ENCODE measurements around the gene GRHPR.

GRHPR gene

DNA sequence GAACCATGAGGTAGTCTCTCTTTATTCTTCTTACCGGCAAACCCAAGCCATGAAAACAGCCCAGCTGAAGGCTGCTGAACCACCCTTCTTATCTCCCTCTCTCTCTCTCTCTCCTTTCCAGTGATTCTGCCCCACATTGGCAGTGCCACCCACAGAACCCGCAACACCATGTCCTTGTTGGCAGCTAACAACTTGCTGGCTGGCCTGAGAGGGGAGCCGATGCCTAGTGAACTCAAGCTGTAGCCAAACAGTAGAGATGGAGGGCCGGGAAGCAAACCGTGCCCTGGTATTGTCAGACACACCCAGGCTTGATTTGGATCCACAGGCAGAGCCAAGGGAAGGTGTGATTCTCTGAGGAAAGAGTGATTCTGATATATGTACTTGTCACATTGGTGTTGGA lies 14.0 kb downstream of the GRHPR start:
- DNase-seq (ENCODE audit: low read depth), result no peak
- TF ChIP-seq CTCF (IDR thresholded peaks at IDR 0.05; ENCODE audit: low read depth, low read length) (no peak), MYC (IDR thresholded peaks at IDR 0.05; ENCODE audit: low read depth, low read length) (no peak), MAX (IDR thresholded peaks at IDR 0.05; ENCODE audit: low read depth, low read length) (no peak), POLR2A (IDR thresholded peaks at IDR 0.05; ENCODE audit: extremely low read depth, insufficient read length) (no peak)
- H3K4me3 ChIP-seq (ENCODE audit: low read depth, low read length), result no peak overlapping the region

DNA sequence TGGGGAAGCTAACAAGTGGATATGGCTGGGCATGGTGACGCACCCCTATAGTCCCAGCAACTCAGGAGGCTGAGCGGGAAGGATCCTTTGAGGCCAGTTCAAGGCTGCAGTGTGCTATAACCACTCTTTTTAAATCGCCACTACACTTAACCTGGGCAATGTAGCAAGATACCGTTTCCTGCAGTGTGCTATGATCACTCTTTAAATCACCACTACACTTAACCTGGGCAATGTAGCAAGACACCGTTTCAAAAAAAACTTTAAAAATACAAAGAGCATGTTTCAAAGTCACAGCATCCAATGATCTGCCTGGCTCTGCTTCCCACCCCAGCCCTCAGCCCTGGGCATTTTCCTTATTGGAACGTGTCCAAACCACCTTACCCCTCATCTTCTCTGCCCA lies 14.5 kb downstream of the GRHPR start:
- no peak for DNase-seq (ENCODE audit: low read depth)
- no peak for TF ChIP-seq CTCF (IDR thresholded peaks at IDR 0.05; ENCODE audit: low read depth, low read length)
- no peak for TF ChIP-seq MYC (IDR thresholded peaks at IDR 0.05; ENCODE audit: low read depth, low read length)
- TF ChIP-seq POLR2A (IDR thresholded peaks at IDR 0.05; ENCODE audit: extremely low read depth, insufficient read length), result no peak
- no peak for TF ChIP-seq MAX (IDR thresholded peaks at IDR 0.05; ENCODE audit: low read depth, low read length)
- H3K4me3 ChIP-seq (ENCODE audit: low read depth, low read length), result no peak overlapping the region

DNA sequence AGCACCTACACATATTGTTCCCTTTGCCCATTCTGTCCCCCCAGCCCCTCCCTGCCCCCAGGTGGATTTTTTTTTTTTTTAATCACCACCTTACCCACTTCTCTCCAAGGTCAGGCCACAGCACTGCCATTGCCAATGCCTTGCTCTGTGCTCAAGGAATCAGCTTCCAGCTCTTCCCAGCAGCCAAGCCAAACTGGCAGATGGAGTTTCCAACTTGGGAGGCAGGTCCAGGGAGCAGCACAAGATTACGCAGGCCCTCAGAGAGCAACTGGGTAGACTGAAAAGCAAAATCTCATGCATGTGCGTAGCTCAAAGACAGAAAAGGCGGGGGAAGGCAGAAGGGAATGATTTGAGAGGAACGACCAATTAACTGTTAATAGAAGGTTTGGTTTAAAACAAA lies 15.1 kb downstream of the GRHPR start:
- no peak for DNase-seq (ENCODE audit: low read depth)
- no peak overlapping the region for H3K4me3 ChIP-seq (ENCODE audit: low read depth, low read length)
- TF ChIP-seq POLR2A (IDR thresholded peaks at IDR 0.05; ENCODE audit: extremely low read depth, insufficient read length), result no peak
- TF ChIP-seq MAX (IDR thresholded peaks at IDR 0.05; ENCODE audit: low read depth, low read length), result no peak
- TF ChIP-seq CTCF (IDR thresholded peaks at IDR 0.05; ENCODE audit: low read depth, low read length), result no peak
- TF ChIP-seq MYC (IDR thresholded peaks at IDR 0.05; ENCODE audit: low read depth, low read length), result no peak

GRCh38 chr9:37438359-37438758 lies 15.9 kb downstream of the GRHPR start:
- no peak for TF ChIP-seq POLR2A (IDR thresholded peaks at IDR 0.05; ENCODE audit: extremely low read depth, insufficient read length)
- TF ChIP-seq MAX (IDR thresholded peaks at IDR 0.05; ENCODE audit: low read depth, low read length), result no peak
- no peak for TF ChIP-seq MYC (IDR thresholded peaks at IDR 0.05; ENCODE audit: low read depth, low read length)
- TF ChIP-seq CTCF (IDR thresholded peaks at IDR 0.05; ENCODE audit: low read depth, low read length), result no peak
- DNase-seq (ENCODE audit: low read depth), result no peak
- H3K4me3 ChIP-seq (ENCODE audit: low read depth, low read length), result no peak overlapping the region

GRCh38 chr9:37441776-37442370 lies 19.4 kb downstream of the GRHPR start:
- no peak overlapping the region for H3K4me3 ChIP-seq (ENCODE audit: low read depth, low read length)
- TF ChIP-seq POLR2A (IDR thresholded peaks at IDR 0.05; ENCODE audit: extremely low read depth, insufficient read length) (no peak), MYC (IDR thresholded peaks at IDR 0.05; ENCODE audit: low read depth, low read length) (no peak), MAX (IDR thresholded peaks at IDR 0.05; ENCODE audit: low read depth, low read length) (no peak), CTCF (IDR thresholded peaks at IDR 0.05; ENCODE audit: low read depth, low read length) (no peak)
- DNase-seq (ENCODE audit: low read depth), result no peak
